K562 (cell line): ENCODE results near the gene ABHD1. TPM values are rescaled to one million over a fixed set of nuclear protein-coding genes. Genes with fewer than 3 reads are reported as not detected.

Source experiments
- ARID2 ChIP-seq: fragments of 450-650 bp; IDR thresholded peaks from 2 replicates; pipeline ENCODE4 v1.6.1; 2017; ENCODE audit warnings: antibody characterized with exemption, mild to moderate bottlenecking
- ARNT ChIP-seq, 2 experiments: fragments of 450-650 bp; IDR thresholded peaks; 2 replicates each; pipeline ENCODE4 v1.6.1; 2016; ENCODE audit warnings: mild to moderate bottlenecking in 1 of 2
- CBFA2T3 ChIP-seq: fragments of 450-650 bp; IDR thresholded peaks from 2 replicates; pipeline ENCODE4 v1.6.1; 2017
- CHD2 ChIP-seq: IDR thresholded peaks from 2 replicates; pipeline ENCODE4 v1.6.1; 2011; ENCODE audit warnings: low read depth, low read length
- CXXC5 ChIP-seq: fragments of 250-450 bp; sonication (Bioruptor Pico); IDR thresholded peaks from 2 replicates; pipeline ENCODE4 v1.8.0; 2022; ENCODE audit warnings: inconsistent platforms, mild to moderate bottlenecking, moderate library complexity
- E2F8 ChIP-seq: fragments of 450-650 bp; IDR thresholded peaks from 2 replicates; pipeline ENCODE4 v1.7.1; 2018; ENCODE audit warnings: mild to moderate bottlenecking, low read depth; ENCODE audit not compliant: partially characterized antibody
- ERF ChIP-seq: fragments of 450-650 bp; formaldehyde crosslinking; IDR thresholded peaks from 2 replicates; pipeline ENCODE4 v1.4.0; 2020; ENCODE audit warnings: mild to moderate bottlenecking, mixed read lengths
- FOXK1 ChIP-seq: sonication (generic); formaldehyde crosslinking; IDR thresholded peaks from 2 replicates; pipeline ENCODE4 v1.8.0; 2022; ENCODE audit warnings: missing genetic modification reagents, mild to moderate bottlenecking, borderline replicate concordance
- GTF2A2 ChIP-seq: IDR thresholded peaks from 2 replicates; pipeline ENCODE4 v1.6.1; 2016; ENCODE audit warnings: mild to moderate bottlenecking, missing genetic modification characterization, missing compliant biosample characterization
- HBP1 ChIP-seq: fragments of 450-650 bp; formaldehyde crosslinking; IDR thresholded peaks from 2 replicates; pipeline ENCODE4 v1.4.0; 2022; ENCODE audit warnings: missing genetic modification characterization
- MIER1 ChIP-seq: fragments of 450-650 bp; IDR thresholded peaks from 2 replicates; pipeline ENCODE4 v1.6.1; 2016; ENCODE audit warnings: antibody characterized with exemption, mild to moderate bottlenecking, low read depth
- NEUROD1 ChIP-seq: fragments of 150-350 bp; IDR thresholded peaks from 2 replicates; pipeline ENCODE4 v1.6.1; 2014; ENCODE audit warnings: borderline replicate concordance, low read length, low read depth; ENCODE audit not compliant: partially characterized antibody
- NR2C1 ChIP-seq, 2 experiments: fragments of 450-650 bp; IDR thresholded peaks; 2 replicates each; pipeline ENCODE4 v1.6.1; 2017; ENCODE audit warnings: mild to moderate bottlenecking in 2 of 2, antibody characterized with exemption in 1 of 2, inconsistent platforms in 1 of 2, missing compliant biosample characterization in 1 of 2, missing genetic modification characterization in 1 of 2
- NR2C2 ChIP-seq, 2 experiments: fragments of 200-800 bp in 1 of 2; sonication (Bioruptor generic) in 1 of 2; sonication (generic) in 1 of 2; formaldehyde crosslinking in 1 of 2; IDR thresholded peaks; 2 replicates each; pipeline versions ENCODE4 v1.6.1 to v1.8.0; 2016 to 2022; ENCODE audit warnings: mild to moderate bottlenecking in 1 of 2, missing compliant biosample characterization in 1 of 2, missing genetic modification characterization in 1 of 2, missing genetic modification reagents in 1 of 2
- PHTF2 ChIP-seq: fragments of 250-450 bp; sonication (Bioruptor Pico); IDR thresholded peaks from 2 replicates; pipeline ENCODE4 v1.5.0; 2021; ENCODE audit warnings: mild to moderate bottlenecking
- POLR2B ChIP-seq: fragments of 450-650 bp; IDR thresholded peaks from 2 replicates; pipeline ENCODE4 v1.6.1; 2018; ENCODE audit warnings: low read depth; ENCODE audit not compliant: partially characterized antibody
- SREBF1 ChIP-seq: fragments of 150-350 bp; IDR thresholded peaks from 2 replicates; pipeline ENCODE4 v1.6.1; 2014; ENCODE audit warnings: antibody characterized with exemption, low read depth, low read length, borderline replicate concordance
- ZNF184 ChIP-seq: sonication (generic); formaldehyde crosslinking; IDR thresholded peaks from 2 replicates; pipeline ENCODE4 v1.5.0; 2020; ENCODE audit warnings: missing genetic modification reagents
- ZNF41 ChIP-seq: fragments of 250-450 bp; sonication (Bioruptor Pico); conservative IDR thresholded peaks from 2 replicates; pipeline ENCODE4 v1.4.0; 2020; ENCODE audit warnings: mild to moderate bottlenecking
- ZNF77 ChIP-seq: fragments of 250-450 bp; sonication (Bioruptor Pico); IDR thresholded peaks from 2 replicates; pipeline ENCODE4 v1.5.0; 2020
- ZNF79 ChIP-seq: fragments of 250-450 bp; sonication (Bioruptor Pico); IDR thresholded peaks from 2 replicates; pipeline ENCODE4 v1.4.0; 2020; ENCODE audit warnings: low read depth, mild to moderate bottlenecking, moderate library complexity
- polyA plus RNA-seq, 8 experiments: library from polyadenylated mRNA; depleted of rRNA in 4 of 8; stranded (reverse) in 5 of 8; unstranded in 3 of 8; fragments of >200 nt; fragmentation: Nextera tagmentation in 2 of 8; fragmentation: Illumina TruSeq in 1 of 8; extraction: Ambion mirVana in 2 of 8; extraction: Trizol in 1 of 8; gene quantifications; 2 replicates each; pipeline versions ENCODE4 v1.2.1 to v1.2.3, GENCODE V29; 2011 to 2014; ENCODE audit warnings: inconsistent platforms in 1 of 8, missing spikeins in 1 of 8
- total RNA-seq, 7 experiments: library from RNA; depleted of rRNA in 6 of 7; stranded (reverse); fragments of >200 nt in 6 of 7; fragmentation: Illumina TruSeq in 2 of 7; extraction: Trizol in 2 of 7; gene quantifications; 2 replicates each; pipeline versions ENCODE4 v1.2.1 to v1.2.3, GENCODE V29; 2011 to 2021; ENCODE audit warnings: low replicate concordance in 1 of 7
- TF ChIP-seq, protein P1 (sequence below): fragments of 450-650 bp; formaldehyde crosslinking; IDR thresholded peaks from 2 replicates; pipeline ENCODE4 v1.4.0; 2020; ENCODE audit warnings: mild to moderate bottlenecking, moderate library complexity
- TF ChIP-seq, protein P2 (sequence below): sonication (generic); formaldehyde crosslinking; IDR thresholded peaks from 2 replicates; pipeline ENCODE4 v1.9.0; 2022; ENCODE audit warnings: mild to moderate bottlenecking, missing genetic modification reagents

ABHD1 gene
- total and polyA plus RNA-seq, 9 of the 15 experiments (the other 6 are each of a cell fraction or from before 2014, with no cell fraction given), result 0.10 to 0.16 (median 0.11) TPM; not detected in 5

GRCh38 chr2:27086090-27086723 is 37.4 kb upstream of the ABHD1 start (continued):
- TF ChIP-seq ZNF41 (CRISPR knock-in tag) (no peak), SREBF1 (0 out of 2 replicates have a peak, but pooled peaks have one; percentile 39), ARNT (IDR thresholded peaks at IDR 0.05) (no peak), ZNF79 (CRISPR knock-in tag) (no peak), NR2C2 (CRISPR knock-in tag; IDR thresholded peaks at IDR 0.05) (no peak; the same call in 1 of the 2 replicates), NR2C2 (tag; IDR thresholded peaks at IDR 0.05) (0 out of 2 replicates have a peak, but pooled peaks have one; percentile 35), GTF2A2 (tag) (no peak; the same call in 1 of the 2 replicates), POLR2B (no peak), NR2C1 (IDR thresholded peaks at IDR 0.05) (no peak), NR2C1 (tag; IDR thresholded peaks at IDR 0.05) (peak; percentile 18; the same call in 1 of the 2 replicates), E2F8 (peak; percentile 98), PHTF2 (CRISPR knock-in tag) (no peak), MIER1 (no peak), ERF (no peak), NEUROD1 (peak; percentile 64), ZNF77 (no peak), FOXK1 (CRISPR knock-in tag) (no peak), CXXC5 (peak; percentile 95), HBP1 (no peak), CBFA2T3 (no peak), ZNF184 (CRISPR knock-in tag) (no peak), ARID2 (no peak), CHD2 (peak; percentile 24; the same call in 1 of the 2 replicates)
- TF ChIP-seq, protein P1, sequence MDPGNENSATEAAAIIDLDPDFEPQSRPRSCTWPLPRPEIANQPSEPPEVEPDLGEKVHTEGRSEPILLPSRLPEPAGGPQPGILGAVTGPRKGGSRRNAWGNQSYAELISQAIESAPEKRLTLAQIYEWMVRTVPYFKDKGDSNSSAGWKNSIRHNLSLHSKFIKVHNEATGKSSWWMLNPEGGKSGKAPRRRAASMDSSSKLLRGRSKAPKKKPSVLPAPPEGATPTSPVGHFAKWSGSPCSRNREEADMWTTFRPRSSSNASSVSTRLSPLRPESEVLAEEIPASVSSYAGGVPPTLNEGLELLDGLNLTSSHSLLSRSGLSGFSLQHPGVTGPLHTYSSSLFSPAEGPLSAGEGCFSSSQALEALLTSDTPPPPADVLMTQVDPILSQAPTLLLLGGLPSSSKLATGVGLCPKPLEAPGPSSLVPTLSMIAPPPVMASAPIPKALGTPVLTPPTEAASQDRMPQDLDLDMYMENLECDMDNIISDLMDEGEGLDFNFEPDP (CRISPR knock-in tag), result no peak
- TF ChIP-seq, protein P2, sequence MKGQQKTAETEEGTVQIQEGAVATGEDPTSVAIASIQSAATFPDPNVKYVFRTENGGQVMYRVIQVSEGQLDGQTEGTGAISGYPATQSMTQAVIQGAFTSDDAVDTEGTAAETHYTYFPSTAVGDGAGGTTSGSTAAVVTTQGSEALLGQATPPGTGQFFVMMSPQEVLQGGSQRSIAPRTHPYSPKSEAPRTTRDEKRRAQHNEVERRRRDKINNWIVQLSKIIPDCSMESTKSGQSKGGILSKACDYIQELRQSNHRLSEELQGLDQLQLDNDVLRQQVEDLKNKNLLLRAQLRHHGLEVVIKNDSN (CRISPR knock-in tag), result peak; percentile 84
